PC-9 (cell line): ENCODE data around the gene SLC25A20. TPM values are rescaled to one million over a fixed set of nuclear protein-coding genes. Genes with fewer than 3 reads are reported as not detected.

Experiments
- BruUV-seq: library from RNA; stranded (reverse); fragments of 400-500 nt; replicated peaks from 2 replicates; lab custom pipeline; 2021; lab: Mats Ljungman, UMichigan
- CTCF ChIA-PET: fragments of 300-600 bp; sonication (Branson Sonifier 250); formaldehyde crosslinking; loops from one replicate; lab custom pipeline; 2022; ENCODE audit warnings: antibody characterized with exemption; lab: Charles Lee
- POLR2A ChIA-PET: fragments of 300-600 bp; sonication (Branson Sonifier 250); formaldehyde crosslinking; loops from one replicate; lab custom pipeline; 2022; ENCODE audit warnings: antibody characterized with exemption; ENCODE audit not compliant: unreplicated experiment; lab: Charles Lee
- DNase-seq, 2 experiments: peaks; one replicate each; pipeline versions ENCODE4 v3.0.0 to v3.0.0-alpha.2; 2015 to 2022; ENCODE audit warnings: mixed read lengths in 1 of 2
- H2AFZ ChIP-seq: fragments of 200-600 bp; sonication (generic); 2 replicates; pipeline ENCODE4 v1.8.1; 2017; ENCODE audit warnings: antibody characterized with exemption
- H3F3A ChIP-seq: fragments of 200-600 bp; sonication (generic); 2 replicates; pipeline ENCODE4 v1.8.1; 2017; ENCODE audit warnings: antibody characterized with exemption, mild to moderate bottlenecking, low read depth; ENCODE audit not compliant: insufficient read depth
- H3K27ac ChIP-seq: fragments of 200-600 bp; sonication (generic); 2 replicates; pipeline ENCODE4 v1.6.1; 2016; ENCODE audit warnings: mixed run types
- H3K27me3 ChIP-seq: fragments of 200-600 bp; sonication (generic); 2 replicates; pipeline ENCODE4 v1.6.1; 2016; ENCODE audit warnings: low read depth, mixed run types; ENCODE audit not compliant: insufficient read depth
- H3K36me3 ChIP-seq: fragments of 200-600 bp; sonication (generic); 2 replicates; pipeline ENCODE4 v1.6.1; 2016; ENCODE audit warnings: low read depth, mixed run types
- H3K4me1 ChIP-seq: fragments of 200-600 bp; sonication (generic); replicated peaks from 2 replicates; pipeline ENCODE4 v1.6.1; 2016; ENCODE audit warnings: mixed run types; ENCODE audit not compliant: insufficient read depth
- H3K4me2 ChIP-seq: fragments of 200-600 bp; sonication (generic); 2 replicates; pipeline ENCODE4 v1.6.1; 2017; ENCODE audit warnings: mixed run types
- H3K4me3 ChIP-seq: fragments of 200-600 bp; sonication (generic); 2 replicates; pipeline ENCODE4 v1.6.1; 2016; ENCODE audit warnings: mixed run types
- H3K79me2 ChIP-seq: fragments of 200-600 bp; sonication (generic); 2 replicates; pipeline ENCODE4 v1.6.1; 2017; ENCODE audit warnings: low read depth, mixed run types
- H3K9me2 ChIP-seq: fragments of 200-600 bp; sonication (generic); 2 replicates; pipeline ENCODE4 v1.8.1; 2017; ENCODE audit warnings: mild to moderate bottlenecking; ENCODE audit not compliant: insufficient read depth
- H3K9me3 ChIP-seq: fragments of 200-600 bp; sonication (generic); 2 replicates; pipeline ENCODE4 v1.8.1; 2016; ENCODE audit warnings: low read depth; ENCODE audit not compliant: insufficient read depth
- H4K20me1 ChIP-seq: fragments of 200-600 bp; sonication (generic); 2 replicates; pipeline ENCODE4 v1.8.1; 2017; ENCODE audit not compliant: insufficient read depth
- EZH2 ChIP-seq: fragments of 200-600 bp; sonication (generic); IDR thresholded peaks from 2 replicates; pipeline ENCODE4 v1.8.0; 2017; ENCODE audit warnings: antibody characterized with exemption, low read depth
- intact Hi-C: fragments of 100-400 bp; cut with micrococcal nuclease; formaldehyde crosslinking; loops from one replicate; pipeline ENCODE4 v1.10.0; 2022; ENCODE audit not compliant: unreplicated experiment
- total RNA-seq: library from RNA; stranded (reverse); gene quantifications from 2 replicates; pipeline ENCODE4 v1.2.3, GENCODE V29; 2021
- TF ChIP-seq, protein P1 (sequence below): fragments of 200-600 bp; sonication (generic); conservative IDR thresholded peaks from 2 replicates; pipeline ENCODE4 v1.6.1; 2017; ENCODE audit warnings: mixed run types, antibody characterized with exemption, mild to moderate bottlenecking, moderate library complexity

Gene SLC25A20
- total RNA-seq, 1 experiment from 2014 or later: 4.9 TPM

- DNase-seq: no peak
- no peaks in the 10 kb centered on the region for H3K27me3 ChIP-seq
- H3K4me3 ChIP-seq: no peak overlapping the region
- intact Hi-C loops: no loop called here
- 0 out of 2 replicates have a peak, but pooled peaks cover 3% of the 10 kb centered on the region for H3F3A ChIP-seq
- BruUV-seq: no TSS peak
- POLR2A ChIA-PET: interaction anchor here (0.6 kb wide), 1 partner anchor 11 kb away, joined by 4 read pairs; no protein-coding TSS in a partner anchor
- peaks cover 11% of the 10 kb centered on the region for H3K4me1 ChIP-seq
- no peak overlapping the region for H3K4me2 ChIP-seq
- TF ChIP-seq EZH2: no peak
- TF ChIP-seq, protein P1, sequence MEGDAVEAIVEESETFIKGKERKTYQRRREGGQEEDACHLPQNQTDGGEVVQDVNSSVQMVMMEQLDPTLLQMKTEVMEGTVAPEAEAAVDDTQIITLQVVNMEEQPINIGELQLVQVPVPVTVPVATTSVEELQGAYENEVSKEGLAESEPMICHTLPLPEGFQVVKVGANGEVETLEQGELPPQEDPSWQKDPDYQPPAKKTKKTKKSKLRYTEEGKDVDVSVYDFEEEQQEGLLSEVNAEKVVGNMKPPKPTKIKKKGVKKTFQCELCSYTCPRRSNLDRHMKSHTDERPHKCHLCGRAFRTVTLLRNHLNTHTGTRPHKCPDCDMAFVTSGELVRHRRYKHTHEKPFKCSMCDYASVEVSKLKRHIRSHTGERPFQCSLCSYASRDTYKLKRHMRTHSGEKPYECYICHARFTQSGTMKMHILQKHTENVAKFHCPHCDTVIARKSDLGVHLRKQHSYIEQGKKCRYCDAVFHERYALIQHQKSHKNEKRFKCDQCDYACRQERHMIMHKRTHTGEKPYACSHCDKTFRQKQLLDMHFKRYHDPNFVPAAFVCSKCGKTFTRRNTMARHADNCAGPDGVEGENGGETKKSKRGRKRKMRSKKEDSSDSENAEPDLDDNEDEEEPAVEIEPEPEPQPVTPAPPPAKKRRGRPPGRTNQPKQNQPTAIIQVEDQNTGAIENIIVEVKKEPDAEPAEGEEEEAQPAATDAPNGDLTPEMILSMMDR: no peak
- H3K36me3 ChIP-seq: no peaks in the 10 kb centered on the region
- H4K20me1 ChIP-seq: no peaks in the 10 kb centered on the region
- H3K27ac ChIP-seq: no peak overlapping the region
- H3K79me2 ChIP-seq: no peaks in the 10 kb centered on the region
- H2AFZ ChIP-seq: no peak overlapping the region
- H3K9me3 ChIP-seq: no peaks in the 10 kb centered on the region
- H3K9me2 ChIP-seq: no peaks in the 10 kb centered on the region
- CTCF ChIA-PET: no interaction called here
Measured at GRCh38 chr3:48855681-48856447, 42.8 kb downstream of the SLC25A20 start.

- H3F3A ChIP-seq: peaks cover 12% of the 10 kb centered on the region
- H3K27ac ChIP-seq: no peak overlapping the region
- intact Hi-C loops: no loop called here
- ChIA-PET CTCF (no interaction called here), POLR2A (no interaction called here)
- no peak for TF ChIP-seq EZH2
- TF ChIP-seq, protein P1: no peak
- no peaks in the 10 kb centered on the region for H3K9me3 ChIP-seq
- no peak for DNase-seq
- no peaks in the 10 kb centered on the region; the same call in 1 of the 2 replicates for H3K79me2 ChIP-seq
- no peak overlapping the region for H3K4me3 ChIP-seq
- no peaks in the 10 kb centered on the region for H3K9me2 ChIP-seq
- no peak overlapping the region for H2AFZ ChIP-seq
- H3K27me3 ChIP-seq: no peaks in the 10 kb centered on the region
- BruUV-seq: no TSS peak
- H3K4me1 ChIP-seq: peaks cover 15% of the 10 kb centered on the region
- H3K36me3 ChIP-seq: no peaks in the 10 kb centered on the region
- no peaks in the 10 kb centered on the region for H4K20me1 ChIP-seq
- H3K4me2 ChIP-seq: no peak overlapping the region
Measured at GRCh38 chr3:48852151-48852550, 46.5 kb downstream of the SLC25A20 start.

DNA sequence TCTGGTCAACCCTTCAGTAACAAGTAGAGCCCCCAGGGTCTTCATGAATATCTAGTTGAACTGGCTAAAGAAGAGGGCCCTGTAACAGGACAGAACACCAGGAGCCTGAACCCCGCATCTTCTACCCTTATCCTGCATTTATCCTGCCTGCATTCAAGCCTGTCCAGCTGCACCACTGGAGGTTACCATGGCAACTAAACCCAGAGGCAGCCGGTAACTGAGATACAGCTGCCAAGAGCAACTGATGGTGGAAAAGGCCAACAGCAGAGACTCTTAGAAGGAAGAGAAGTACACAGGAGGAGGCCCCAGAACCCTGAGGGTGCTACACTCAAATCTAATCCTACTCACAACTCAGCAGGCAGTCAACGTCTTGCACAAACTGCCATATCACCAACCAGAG is 47.3 kb downstream of the SLC25A20 start:
- DNase-seq: no peak
- ChIA-PET POLR2A (no interaction called here), CTCF (no interaction called here)
- no peak overlapping the region for H3K27ac ChIP-seq
- peaks cover 15% of the 10 kb centered on the region for H3K4me1 ChIP-seq
- H3K79me2 ChIP-seq: peaks cover 1% of the 10 kb centered on the region
- H4K20me1 ChIP-seq: no peaks in the 10 kb centered on the region
- peaks cover 20% of the 10 kb centered on the region for H3F3A ChIP-seq
- no TSS peak for BruUV-seq
- no peaks in the 10 kb centered on the region for H3K9me3 ChIP-seq
- intact Hi-C loops: no loop called here
- no peak overlapping the region for H2AFZ ChIP-seq
- TF ChIP-seq EZH2: no peak
- TF ChIP-seq, protein P1: no peak
- H3K36me3 ChIP-seq: no peaks in the 10 kb centered on the region
- H3K27me3 ChIP-seq: no peaks in the 10 kb centered on the region
- no peaks in the 10 kb centered on the region for H3K9me2 ChIP-seq
- no peak overlapping the region for H3K4me3 ChIP-seq
- no peak overlapping the region for H3K4me2 ChIP-seq
